Posterior vena cava (tissue), 2 donors: ENCODE measurements around the gene CHST15. TPM values are rescaled to one million over a fixed set of nuclear protein-coding genes. Genes with fewer than 3 reads are reported as not detected.
"Not testable (repeated sequence)": the region's sequence is repeated elsewhere in the genome, so short reads cannot be mapped to it uniquely, and the experiment has no call there.

ENCODE experiments used
- DNase-seq: peaks from one replicate; pipeline ENCODE4 v3.0.0-alpha.2; 2020; ENCODE audit warnings: low spot score
- intact Hi-C, 2 donors: fragments of 100-400 bp; cut with DNase I; formaldehyde crosslinking; loops; one replicate each; pipeline versions ENCODE4 v1.14.1 to v1.14.2; 2022 to 2023
- total RNA-seq, 2 donors: library from RNA; stranded (reverse); fragmentation: NEBNext Ultra II Directional; extraction: Animal tissue kit (Norgen Biotek cat#: 25700); gene quantifications; one replicate each; pipeline ENCODE4 v1.2.1, GENCODE V29; 2021
- donor health status: DM: yes; HTN: yes; CAD: no.
- donor health status: DM: yes; HTN: yes; CAD: no.

Gene CHST15
- total RNA-seq, 2 donors from 2014 or later, result 25.8 to 30.1 TPM

DNA sequence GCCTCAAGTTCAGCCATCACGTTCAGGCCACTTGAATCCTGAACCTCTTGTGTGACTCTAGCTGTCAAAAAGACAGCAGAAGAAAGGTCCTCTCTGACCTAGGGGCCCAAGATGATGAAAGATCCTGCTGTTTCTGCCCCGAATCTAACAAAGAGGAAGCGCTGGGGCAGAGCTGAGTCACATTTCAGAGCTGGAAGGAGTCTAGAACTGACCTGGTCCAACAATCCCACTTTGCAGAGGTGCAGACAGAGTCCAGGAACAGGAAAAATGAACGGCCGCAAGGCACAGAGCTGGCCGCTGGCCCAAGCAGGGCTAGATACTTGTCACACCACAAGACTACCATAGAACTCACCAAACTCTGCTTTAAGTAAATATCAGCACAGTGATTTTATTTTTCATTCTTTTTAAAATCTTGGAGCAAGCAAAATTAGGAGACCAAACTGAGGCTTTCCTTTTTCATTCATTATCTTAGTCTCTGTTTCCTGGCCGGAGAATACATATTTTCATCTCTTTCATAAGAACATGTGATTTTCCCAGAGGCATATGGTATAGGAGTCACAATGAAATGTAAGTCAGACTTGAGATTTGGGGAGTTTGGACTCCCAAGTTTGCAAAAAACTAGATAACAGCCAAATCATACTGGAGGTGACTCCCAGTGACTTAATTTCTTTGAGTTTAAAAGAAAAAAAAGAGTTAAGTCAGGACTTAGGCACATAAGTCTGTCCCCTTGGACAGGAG lies 52.8 kb downstream of the CHST15 start:
- intact Hi-C loops, result no loop called here
- DNase-seq, result no peak

DNA sequence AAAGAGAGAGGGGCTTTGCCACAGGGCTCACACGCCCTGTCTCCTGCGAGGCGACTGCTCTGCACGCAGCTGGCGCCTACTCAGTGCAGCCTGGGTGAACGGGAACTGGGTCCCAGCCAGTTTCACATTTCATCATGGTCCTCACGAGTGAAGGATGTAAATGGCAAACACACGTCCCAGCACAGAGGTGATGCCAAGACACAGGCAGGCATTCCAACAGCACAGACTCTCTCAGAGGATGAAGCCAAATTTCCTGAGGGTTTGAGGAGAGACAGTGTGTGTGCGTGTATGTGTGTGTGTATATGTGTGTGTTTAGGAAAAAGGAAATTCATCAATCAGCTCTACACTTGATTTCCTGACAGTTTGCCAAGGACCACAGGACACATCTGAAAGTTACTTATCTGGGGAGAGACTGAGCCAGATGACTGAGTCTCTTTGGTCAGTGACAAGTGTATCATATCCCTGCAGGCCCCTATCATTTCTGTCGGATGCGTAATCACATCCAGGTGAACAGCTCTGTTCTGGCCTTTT lies 53.9 kb downstream of the CHST15 start:
- no peak for DNase-seq
- intact Hi-C loops, result no loop called here

DNA sequence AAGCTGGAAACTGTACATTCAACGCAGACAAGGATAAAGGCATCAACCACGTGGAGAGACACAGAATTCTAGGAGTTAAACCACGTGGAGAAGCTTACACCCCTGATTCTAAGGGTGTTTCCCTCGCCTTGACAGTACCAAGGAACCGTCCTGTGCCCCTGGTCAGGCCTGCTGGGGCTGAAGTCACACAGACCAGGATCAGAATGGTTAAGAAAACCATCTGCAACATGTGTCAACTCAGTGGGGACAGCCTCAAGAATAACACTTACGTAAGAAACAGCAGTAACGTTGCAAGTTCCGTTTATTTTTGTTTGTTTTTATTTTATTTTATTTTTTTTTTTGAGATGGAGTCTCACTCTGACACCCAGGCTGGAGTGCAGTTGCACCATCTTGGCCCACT lies 55.6 kb downstream of the CHST15 start:
- DNase-seq, result no peak
- intact Hi-C loops, result no loop called here

DNA sequence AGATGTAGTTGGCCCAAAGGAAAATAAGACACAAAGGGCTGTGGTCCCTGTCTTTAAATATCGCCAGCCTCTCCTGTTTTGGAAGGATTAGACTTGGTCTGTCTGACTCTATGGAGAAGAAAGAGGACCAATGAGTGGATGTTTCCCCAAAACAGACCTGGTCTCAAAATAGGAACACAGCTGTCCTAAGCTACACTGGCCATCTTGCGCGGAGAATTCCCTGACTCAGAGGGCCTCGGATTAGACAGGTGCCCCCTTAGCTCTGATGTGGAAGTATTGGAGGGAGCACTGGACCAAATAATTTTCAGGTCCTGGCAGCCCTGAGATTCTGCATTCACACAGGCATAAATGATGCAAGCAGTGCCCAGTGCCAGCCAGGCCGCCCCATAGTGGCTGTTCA lies 56.1 kb downstream of the CHST15 start:
- intact Hi-C loops, result no loop called here
- DNase-seq, result no peak

DNA sequence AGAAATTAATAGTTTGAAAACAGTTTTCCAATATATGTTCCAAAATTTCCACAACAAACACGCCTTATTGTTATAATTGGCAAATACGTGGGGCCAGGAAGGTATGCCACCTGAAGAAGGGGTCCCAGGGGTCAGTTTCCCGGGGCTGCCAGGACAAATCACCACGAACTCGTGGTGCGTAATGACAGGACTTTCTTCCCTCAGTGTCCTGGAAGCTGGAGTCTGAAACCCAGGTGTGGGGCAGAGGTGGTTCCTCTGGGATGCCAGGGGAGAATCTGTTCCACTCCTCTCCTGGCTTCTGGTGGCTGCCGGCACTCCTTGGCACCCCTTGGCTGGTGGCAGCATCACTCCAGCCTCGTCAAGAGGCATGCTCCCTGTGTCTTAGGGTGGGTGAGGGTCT lies 56.7 kb downstream of the CHST15 start:
- DNase-seq, result no peak

DNA sequence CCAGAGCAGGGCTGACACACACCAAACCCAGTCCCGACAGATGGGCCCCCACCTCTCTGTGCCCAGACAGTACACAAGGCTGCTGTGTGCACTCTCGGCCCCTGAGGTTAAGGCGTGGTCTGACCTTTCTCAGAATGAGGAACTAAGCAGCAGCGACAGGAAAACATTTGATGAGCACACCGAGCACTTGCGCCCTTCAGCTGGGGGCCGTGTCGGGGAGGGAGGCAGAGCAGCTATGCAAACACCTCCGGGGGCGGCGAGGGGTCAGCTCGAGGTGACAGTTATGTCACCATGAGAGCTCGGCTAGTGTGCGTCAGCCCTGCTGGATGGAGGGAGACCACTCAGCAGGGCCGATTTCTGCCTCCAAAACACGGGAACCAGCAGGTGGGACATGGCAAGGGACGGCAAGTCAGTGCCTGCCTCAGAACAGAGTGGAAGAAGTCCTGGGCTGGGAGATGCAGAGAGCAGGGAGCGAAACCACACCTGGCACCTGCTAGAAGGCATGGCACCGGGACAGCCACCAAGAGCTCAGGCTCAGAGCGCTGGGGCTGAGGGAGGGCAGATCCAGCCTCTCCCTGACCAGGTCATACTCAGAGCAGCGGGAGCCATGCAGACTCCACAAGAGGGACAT lies 57.4 kb downstream of the CHST15 start:
- intact Hi-C loops, result no loop called here
- peak; percentile 89 for DNase-seq

More for the DNA sequence above, 56.7 kb downstream of the CHST15 start:
- intact Hi-C loops, result no loop called here

DNA sequence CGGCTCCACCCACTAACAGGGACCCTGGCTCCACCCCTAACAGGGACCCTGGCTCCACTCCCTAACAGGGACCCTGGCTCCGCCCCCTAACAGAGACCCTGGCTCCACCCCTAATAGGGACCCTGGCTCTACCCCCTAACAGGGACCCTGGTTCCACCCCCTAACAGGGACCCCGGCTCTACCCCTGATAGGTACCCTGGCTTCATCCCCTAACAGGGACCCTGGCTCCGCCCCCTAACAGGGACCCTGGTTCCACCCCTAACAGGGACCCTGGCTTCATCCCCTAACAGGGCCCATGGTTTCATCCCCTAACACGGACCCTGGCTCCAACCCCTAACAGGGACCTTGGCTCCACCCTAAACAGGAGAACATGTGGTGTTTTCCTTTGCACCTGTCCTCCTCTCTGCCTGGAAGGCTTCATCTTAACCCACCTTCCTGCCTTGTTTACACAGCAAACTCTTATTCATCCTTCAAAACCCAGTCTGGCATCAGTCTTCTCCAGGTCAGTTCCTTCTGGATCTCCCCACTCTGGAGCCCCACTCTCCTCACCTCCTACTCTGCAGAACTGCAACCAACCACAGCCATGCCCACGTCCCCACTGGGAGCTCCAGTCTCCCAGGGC lies 58.0 kb downstream of the CHST15 start:
- intact Hi-C loops, result no loop called here
- DNase-seq, result no peak

DNA sequence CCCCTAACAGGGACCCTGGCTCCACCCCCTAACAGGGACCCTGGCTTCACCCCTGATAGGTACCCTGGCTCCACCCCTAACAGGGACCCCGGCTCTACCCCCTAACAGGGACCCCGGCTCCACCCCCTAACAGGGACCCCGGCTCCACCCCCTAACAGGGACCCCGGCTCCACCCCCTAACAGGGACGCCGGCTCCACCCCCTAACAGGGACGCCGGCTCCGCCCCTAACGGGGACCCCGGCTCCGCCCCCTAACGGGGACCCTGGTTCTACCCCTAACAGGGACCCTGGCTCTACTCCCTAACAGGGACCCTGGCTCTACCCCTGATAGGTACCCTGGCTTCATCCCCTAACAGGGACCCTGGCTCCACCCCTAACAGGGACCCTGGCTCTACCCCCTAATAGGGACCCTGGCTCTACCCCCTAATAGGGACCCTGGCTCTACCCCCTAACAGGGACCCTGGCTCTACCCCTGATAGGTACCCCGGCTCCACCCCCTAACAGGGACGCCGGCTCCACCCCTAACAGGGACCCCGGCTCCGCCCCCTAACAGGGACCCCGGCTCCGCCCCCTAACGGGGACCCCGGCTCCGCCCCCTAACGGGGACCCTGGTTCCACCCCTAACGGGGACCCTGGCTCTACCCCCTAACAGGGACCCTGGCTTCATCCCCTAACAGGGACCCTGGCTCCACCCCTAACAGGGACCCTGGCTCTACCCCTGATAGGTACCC lies 58.7 kb downstream of the CHST15 start:
- DNase-seq, result peak; percentile 71
- intact Hi-C loops, result not testable (repeated sequence)

DNA sequence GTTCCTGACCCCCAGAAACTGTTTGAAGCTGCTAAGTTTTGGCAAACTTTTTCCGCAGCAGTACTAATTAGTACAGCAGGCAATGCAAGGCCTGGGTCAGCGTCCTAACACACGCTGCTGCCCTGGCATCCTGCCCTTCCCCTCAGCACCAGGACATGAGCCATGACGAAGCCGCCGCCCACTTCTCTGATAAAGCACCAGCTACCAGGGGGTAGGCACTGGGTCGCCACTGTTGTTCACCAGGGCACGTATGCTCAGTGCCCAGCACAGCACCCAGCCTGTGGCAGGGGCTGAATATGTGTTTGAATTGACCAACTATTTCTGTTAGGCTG lies 59.5 kb downstream of the CHST15 start:
- intact Hi-C loops, result no loop called here
- DNase-seq, result no peak

DNA sequence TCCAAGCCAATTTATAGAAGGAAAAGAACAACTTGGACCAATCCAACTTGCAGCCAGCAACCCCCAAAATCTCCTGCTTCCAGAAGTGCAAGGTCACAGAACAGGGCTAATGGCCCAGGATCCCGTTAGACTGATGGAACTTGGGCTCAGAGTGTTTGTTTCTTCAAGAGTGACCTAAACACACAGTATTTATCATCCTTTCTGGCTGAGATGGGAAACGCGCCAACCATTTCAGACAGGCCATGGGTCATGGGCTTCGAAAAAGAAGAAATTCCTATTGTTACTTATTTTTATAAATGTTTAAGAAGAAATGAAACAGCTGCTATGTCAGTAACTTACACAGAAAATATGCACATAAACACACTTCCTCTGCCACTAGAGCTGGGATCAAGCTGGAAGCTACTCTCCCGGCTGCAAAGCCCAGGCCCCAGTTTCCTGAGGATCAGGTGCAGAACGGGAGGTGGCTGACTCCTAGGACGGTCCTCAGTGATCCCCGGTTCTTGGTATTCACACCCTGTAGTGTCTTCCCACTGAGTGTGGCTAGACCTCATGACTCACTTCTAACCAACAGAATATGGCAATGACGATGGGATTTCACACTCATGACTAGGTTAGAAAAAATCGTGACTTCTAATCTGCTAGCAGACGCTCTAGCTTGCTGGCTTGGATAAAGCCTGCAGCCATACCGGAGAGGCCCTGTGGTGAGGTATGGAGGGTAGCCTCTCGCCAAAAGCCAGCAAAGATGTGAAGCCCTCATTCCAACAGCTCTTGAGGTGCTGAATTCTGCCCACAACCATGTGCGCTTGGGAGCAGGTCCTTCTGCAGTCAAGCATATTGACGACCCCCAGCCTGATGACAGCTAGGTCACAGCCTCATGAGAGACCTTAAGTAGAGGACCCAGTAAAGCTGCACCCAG lies 60.2 kb downstream of the CHST15 start:
- DNase-seq, result no peak
- intact Hi-C loops, result no loop called here

DNA sequence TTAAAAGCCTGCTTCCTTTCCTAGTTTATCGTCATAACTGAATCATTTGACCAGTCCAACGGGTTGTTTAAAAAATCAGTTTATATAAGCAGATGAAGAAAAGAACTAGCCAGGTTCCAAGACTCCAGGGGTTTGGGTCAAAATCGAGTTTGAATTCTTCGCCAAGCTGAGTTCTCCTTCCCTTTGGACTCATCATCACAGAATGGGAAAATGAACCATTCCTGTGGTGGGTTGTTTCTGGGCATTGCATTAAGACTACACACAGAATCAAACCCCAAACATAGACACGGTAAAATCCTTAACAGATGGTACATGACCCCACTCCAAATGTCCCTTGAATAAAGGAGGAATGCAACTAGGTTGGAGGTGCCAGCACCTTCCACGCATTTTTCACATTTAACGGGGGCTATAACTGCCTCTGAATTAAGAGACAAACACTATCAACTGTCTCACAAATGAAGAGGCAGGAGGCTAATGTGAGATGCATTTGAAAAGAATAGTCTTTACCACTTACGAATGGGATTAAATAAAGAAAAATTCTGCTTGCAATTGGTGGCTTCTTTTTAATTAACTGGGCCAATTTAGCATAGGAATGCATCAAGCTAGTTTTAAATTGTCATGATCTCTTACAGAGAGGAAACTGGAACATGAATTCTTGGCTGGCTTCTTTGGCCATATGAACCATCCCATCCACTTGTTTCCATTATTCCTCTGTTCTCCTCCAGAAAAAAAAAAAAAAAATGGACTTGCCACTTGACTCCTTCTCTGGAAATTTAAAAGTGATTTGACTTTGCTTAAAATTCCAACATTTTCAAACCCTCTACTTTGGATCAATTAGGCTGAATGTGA lies 61.1 kb downstream of the CHST15 start:
- intact Hi-C loops, result no loop called here
- no peak for DNase-seq

DNA sequence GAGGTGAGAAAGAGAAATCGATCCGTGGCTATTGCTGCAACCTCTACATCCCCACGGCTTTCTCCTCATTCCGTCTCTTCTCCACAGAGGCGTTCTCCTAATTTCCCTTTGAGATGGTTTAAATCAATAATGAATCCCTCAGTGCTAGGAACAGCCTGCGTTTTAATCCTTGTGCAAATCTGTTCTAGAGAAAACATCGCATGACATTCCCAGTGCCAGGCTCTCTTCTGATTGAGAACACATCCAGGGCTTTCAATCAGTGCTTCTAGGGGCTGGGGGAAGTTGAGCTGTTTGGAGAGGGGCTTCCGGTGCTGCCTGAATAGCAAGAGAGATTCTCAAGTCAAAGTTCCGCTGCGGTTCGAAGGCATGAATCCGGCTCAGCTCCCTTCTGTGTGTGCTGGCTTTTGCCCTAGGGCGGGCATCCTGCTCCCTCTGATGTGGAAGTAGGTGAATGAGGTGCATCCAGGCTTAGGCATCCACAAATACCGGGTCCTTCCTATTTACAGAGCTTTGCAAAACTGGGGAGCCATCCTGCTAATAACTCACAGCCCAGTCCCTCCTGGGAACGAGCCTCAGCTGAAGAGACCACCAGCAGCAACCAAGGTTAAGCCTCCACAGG lies 62.8 kb downstream of the CHST15 start:
- intact Hi-C loops, result no loop called here
- no peak for DNase-seq

DNA sequence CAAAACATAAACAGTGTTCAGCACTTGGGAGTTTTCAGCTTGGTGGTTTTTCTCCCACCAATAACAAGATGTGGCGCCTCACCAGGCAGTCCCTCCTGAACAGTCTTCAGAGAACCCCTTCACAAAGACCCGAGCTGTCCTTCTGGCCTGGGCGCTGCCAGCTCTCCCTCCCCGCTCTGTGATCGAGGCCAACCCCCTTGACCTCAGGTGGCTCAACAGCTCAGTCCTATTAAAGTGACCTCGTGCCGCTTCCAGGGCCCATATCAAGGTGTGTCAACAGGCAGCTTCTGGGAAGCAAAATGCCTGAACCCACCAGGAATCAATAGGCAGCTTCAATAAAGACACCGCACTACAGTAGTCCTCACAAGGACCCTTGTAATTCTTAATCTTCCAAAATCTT lies 63.3 kb downstream of the CHST15 start:
- no peak for DNase-seq
- intact Hi-C loops, result no loop called here

DNA sequence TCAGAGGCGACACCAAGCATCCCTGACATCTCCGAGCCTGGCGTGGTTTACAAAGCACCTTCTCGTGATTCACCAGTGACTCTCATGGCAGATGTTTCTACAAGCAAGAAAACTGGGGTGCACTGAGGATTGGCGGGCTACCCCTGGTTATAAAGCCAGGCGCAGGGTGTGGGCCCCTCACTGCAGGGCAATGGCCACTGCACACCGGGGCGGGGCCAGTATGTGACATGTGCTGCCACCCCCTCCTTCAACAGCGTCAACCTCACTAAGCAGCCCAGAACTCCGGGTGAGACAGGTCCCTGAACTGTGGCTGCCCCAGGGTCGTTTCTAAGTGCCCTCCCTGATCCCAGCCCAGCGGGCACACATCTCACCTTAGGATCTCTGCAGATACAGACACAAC lies 63.8 kb downstream of the CHST15 start:
- no peak for DNase-seq
- intact Hi-C loops, result no loop called here

DNA sequence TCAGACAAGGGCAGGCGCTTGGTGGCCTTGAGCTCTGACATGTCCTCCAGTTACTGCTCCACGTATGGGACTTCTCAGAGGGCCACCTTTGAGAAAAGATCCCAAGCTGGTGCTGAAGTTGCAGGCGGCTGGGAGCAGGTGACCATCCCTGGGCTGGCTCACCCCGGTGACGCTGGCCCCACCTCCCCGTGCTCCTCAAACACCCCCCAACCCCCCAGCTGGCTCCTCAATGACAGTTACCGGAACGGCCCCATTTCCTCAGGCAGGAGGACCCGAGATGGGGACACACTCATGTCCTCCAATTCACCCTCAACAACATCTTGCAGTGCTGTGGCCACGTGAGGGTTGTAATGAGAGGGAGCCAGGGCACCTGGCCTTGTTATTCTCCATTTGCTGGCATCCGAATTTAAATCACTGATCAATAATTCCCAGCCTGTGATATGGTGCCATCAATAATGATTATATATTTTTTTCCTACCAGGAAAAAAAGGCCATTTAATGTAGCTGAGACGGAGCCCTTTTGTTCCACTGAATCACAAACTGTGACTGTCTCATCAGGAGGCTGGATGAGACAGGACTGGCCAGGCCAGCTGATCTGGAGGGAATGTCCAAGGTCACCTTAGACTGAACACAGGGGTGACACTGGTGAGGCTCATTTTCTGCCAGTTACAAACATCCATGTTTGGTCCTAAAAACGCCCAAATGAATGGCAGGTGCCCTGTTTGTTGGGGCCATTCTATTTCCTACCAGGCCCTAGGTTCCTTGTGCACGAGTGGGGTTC lies 64.5 kb downstream of the CHST15 start:
- intact Hi-C loops, result no loop called here
- DNase-seq, result no peak

DNA sequence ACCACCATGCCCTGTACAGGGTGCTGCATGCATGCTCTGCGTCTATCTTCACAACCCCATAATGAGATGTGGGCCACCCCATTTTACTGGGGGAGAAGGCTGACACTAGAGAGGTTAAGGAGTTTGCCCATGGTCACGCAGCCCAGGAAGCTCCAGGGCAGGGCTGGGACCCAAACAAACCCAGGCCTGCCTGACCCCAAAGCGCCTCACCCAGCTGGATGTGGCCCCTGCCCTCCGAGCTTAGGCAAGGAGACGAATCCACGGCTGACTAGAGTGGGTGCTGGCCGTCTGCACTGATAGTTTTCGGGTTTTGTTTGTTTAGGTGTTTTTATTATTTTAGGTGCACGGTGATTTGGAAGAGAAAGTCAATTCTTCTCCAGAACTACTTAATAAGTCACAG lies 65.7 kb downstream of the CHST15 start:
- no peak for DNase-seq
- intact Hi-C loops, result no loop called here

DNA sequence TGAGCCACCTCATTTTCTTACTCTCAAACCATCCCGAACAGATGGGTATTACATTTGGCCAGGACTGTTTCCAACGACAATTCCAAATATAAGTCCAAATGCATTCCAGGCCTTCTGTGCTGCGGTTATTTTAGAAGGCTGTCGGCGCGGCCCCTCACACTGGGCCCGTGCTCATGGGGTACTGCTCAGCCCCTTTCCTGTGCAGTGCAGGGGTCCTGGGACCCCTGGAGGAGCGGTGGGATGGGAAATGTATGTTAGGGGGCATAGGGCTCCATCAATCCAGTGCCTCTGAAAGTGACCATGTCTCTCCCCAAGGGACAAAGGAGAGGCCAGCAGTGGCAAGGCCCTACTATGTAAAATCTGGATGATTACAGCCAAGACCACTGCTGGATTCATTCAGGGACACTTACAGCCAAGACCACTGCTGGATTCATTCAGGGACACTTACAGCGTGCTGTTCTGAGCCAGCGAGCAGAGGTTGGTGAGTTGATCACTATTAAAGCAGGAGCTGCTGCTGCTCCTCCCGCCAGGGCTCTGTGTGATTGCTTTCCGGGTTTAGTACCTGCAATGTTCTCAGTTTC lies 66.3 kb downstream of the CHST15 start:
- intact Hi-C loops, result no loop called here
- no peak for DNase-seq
